ENCODE data around the gene RNF19B.
A peak's percentile ranks its signal among the peaks of the same experiment; 100 is the strongest.
"Not testable (repeated sequence)": the region's sequence is repeated elsewhere in the genome, so short reads cannot be mapped to it uniquely, and the experiment has no call there.

Gene RNF19B

GRCh38 chr1:32992489-32993323 is 28.1 kb upstream of the RNF19B start:
- DNase-seq (ENCODE audit: low spot score): no peak

- DNase-seq (ENCODE audit: low spot score): no peak
Measured at GRCh38 chr1:32991819-32992488, 27.3 kb upstream of the RNF19B start.

- no peak for DNase-seq (ENCODE audit: low spot score)
Measured at GRCh38 chr1:32991386-32991785, 26.8 kb upstream of the RNF19B start.

- DNase-seq (ENCODE audit: low spot score): no peak
Measured at GRCh38 chr1:32990887-32991286, 26.3 kb upstream of the RNF19B start.

GRCh38 chr1:32989160-32990050 is 24.8 kb upstream of the RNF19B start:
- no peak for DNase-seq (ENCODE audit: low spot score)

GRCh38 chr1:32988665-32989064 is 24.1 kb upstream of the RNF19B start:
- no peak for DNase-seq (ENCODE audit: low spot score)

GRCh38 chr1:32985226-32985625 is 20.6 kb upstream of the RNF19B start:
- no peak for DNase-seq (ENCODE audit: low spot score)

- DNase-seq (ENCODE audit: low spot score): no peak
Measured at GRCh38 chr1:32984455-32985171, 20.0 kb upstream of the RNF19B start.

- no peak for DNase-seq (ENCODE audit: low spot score)
Measured at GRCh38 chr1:32984090-32984454, 19.5 kb upstream of the RNF19B start.

- no peak for DNase-seq (ENCODE audit: low spot score)
Measured at GRCh38 chr1:32983020-32983419, 18.4 kb upstream of the RNF19B start.

- DNase-seq (ENCODE audit: low spot score): no peak
Measured at GRCh38 chr1:32981003-32981901, 16.6 kb upstream of the RNF19B start.

GRCh38 chr1:32980080-32980479 is 15.5 kb upstream of the RNF19B start:
- DNase-seq (ENCODE audit: low spot score): no peak

GRCh38 chr1:32978854-32979253 is 14.2 kb upstream of the RNF19B start:
- DNase-seq (ENCODE audit: low spot score): no peak

- no peak for DNase-seq (ENCODE audit: low spot score)
Measured at GRCh38 chr1:32977546-32978087, 13.0 kb upstream of the RNF19B start.

- DNase-seq (ENCODE audit: low spot score): not testable (repeated sequence)
Measured at GRCh38 chr1:32975055-32975454, 10.4 kb upstream of the RNF19B start.

- not testable (repeated sequence) for DNase-seq (ENCODE audit: low spot score)
Measured at GRCh38 chr1:32973458-32973857, 8.8 kb upstream of the RNF19B start.

- DNase-seq (ENCODE audit: low spot score): peak; percentile 74
Measured at GRCh38 chr1:32972814-32973428, 8.3 kb upstream of the RNF19B start.

- DNase-seq (ENCODE audit: low spot score): no peak
Measured at GRCh38 chr1:32971576-32971975, 7.0 kb upstream of the RNF19B start.

GRCh38 chr1:32971156-32971555 is 6.5 kb upstream of the RNF19B start:
- no peak for DNase-seq (ENCODE audit: low spot score)

GRCh38 chr1:32969566-32969965 is 5.0 kb upstream of the RNF19B start:
- no peak for DNase-seq (ENCODE audit: low spot score)
